Hepatocyte (in vitro differentiated cells): ENCODE data around the gene DNAJC2.

Source experiments
- EZH2 ChIP-seq: fragments of 200-600 bp; sonication (generic); IDR thresholded peaks from 2 replicates; pipeline ENCODE4 v1.6.1; 2016; ENCODE audit warnings: antibody characterized with exemption, mild to moderate bottlenecking, borderline replicate concordance
- EZH2phosphoT487 ChIP-seq: fragments of 200-600 bp; sonication (generic); IDR thresholded peaks from one replicate; pipeline ENCODE4 v1.6.1; 2018; ENCODE audit warnings: antibody characterized with exemption, mild to moderate bottlenecking, low read depth, moderate library complexity; ENCODE audit not compliant: unreplicated experiment, severe bottlenecking
- TF ChIP-seq, protein P1 (sequence below): fragments of 200-600 bp; sonication (generic); IDR thresholded peaks from 2 replicates; pipeline ENCODE4 v1.5.1; 2016; ENCODE audit warnings: antibody characterized with exemption, mild to moderate bottlenecking; ENCODE audit not compliant: poor library complexity

DNA sequence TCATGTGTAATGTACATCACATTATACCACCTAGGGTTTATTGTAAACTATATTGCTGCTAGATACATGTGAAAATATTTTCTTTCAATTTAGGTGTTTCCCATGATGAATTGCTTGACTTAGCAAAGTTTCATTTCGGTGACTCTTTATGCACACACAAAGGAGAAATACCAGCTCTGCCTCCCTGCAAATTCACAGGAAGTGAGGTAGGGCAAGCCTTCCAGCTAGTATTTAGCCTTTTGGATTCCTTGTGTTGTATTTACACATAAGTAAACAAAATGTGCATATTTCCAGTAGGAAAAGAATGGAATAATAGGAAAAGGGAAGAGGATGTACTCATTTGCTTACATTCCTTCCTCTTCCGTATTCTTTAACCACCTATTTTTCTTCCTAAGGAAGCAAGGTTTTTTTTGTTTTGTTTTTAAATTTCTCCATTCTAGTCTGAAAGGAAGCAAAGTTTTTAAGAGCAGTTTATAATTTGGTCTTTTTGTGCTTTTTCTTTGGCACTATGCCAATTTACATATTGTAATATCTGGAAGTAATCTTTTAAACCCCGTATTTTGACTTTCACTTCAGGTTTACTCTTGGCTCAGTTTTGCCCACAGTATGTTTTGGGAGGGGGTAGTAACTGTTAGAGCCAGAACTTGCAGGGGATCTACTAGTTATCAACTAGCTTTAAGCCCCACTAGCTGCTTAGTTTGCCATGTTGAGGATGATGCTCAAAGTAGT, 36.9 kb downstream of the DNAJC2 start:
- TF ChIP-seq, protein P1, sequence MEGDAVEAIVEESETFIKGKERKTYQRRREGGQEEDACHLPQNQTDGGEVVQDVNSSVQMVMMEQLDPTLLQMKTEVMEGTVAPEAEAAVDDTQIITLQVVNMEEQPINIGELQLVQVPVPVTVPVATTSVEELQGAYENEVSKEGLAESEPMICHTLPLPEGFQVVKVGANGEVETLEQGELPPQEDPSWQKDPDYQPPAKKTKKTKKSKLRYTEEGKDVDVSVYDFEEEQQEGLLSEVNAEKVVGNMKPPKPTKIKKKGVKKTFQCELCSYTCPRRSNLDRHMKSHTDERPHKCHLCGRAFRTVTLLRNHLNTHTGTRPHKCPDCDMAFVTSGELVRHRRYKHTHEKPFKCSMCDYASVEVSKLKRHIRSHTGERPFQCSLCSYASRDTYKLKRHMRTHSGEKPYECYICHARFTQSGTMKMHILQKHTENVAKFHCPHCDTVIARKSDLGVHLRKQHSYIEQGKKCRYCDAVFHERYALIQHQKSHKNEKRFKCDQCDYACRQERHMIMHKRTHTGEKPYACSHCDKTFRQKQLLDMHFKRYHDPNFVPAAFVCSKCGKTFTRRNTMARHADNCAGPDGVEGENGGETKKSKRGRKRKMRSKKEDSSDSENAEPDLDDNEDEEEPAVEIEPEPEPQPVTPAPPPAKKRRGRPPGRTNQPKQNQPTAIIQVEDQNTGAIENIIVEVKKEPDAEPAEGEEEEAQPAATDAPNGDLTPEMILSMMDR, result no peak
- no peak for TF ChIP-seq EZH2phosphoT487
- TF ChIP-seq EZH2, result no peak
